Subcutaneous abdominal adipose tissue (tissue), 5 donors: ENCODE data around the gene LY6G5C.

Source experiments
- H3K27ac ChIP-seq: one replicate; pipeline ENCODE4 v1.7.0; 2013; ENCODE audit warnings: low read depth, mild to moderate bottlenecking, inconsistent platforms, low read length, moderate library complexity
- H3K27me3 ChIP-seq, 5 donors: one replicate each; pipeline ENCODE4 v1.7.0; 2013; ENCODE audit warnings: low read length in 5 of 5, inconsistent platforms in 1 of 5; ENCODE audit not compliant: control insufficient read depth in 5 of 5, insufficient read depth in 4 of 5
- H3K36me3 ChIP-seq, 5 donors: one replicate each; pipeline ENCODE4 v1.7.0; 2013; ENCODE audit warnings: low read length in 5 of 5; ENCODE audit not compliant: control insufficient read depth in 5 of 5, insufficient read depth in 5 of 5
- H3K4me1 ChIP-seq, 5 donors: one replicate each; pipeline ENCODE4 v1.7.0; 2013; ENCODE audit warnings: low read length in 5 of 5, mild to moderate bottlenecking in 3 of 5, moderate library complexity in 1 of 5; ENCODE audit not compliant: control insufficient read depth in 5 of 5, insufficient read depth in 5 of 5
- H3K4me3 ChIP-seq, 5 donors: one replicate each; pipeline ENCODE4 v1.7.0; 2013; ENCODE audit warnings: low read length in 5 of 5, low read depth in 1 of 5
- H3K9ac ChIP-seq, 5 donors: one replicate each; pipeline ENCODE4 v1.7.0; 2013; ENCODE audit warnings: low read length in 5 of 5, mild to moderate bottlenecking in 4 of 5, moderate library complexity in 3 of 5
- H3K9me3 ChIP-seq, 5 donors: one replicate each; pipeline ENCODE4 v1.7.0; 2013; ENCODE audit warnings: low read length in 5 of 5; ENCODE audit not compliant: control insufficient read depth in 5 of 5
- donor health status: healthy.
- donor health status: healthy.
- donor health status: healthy.
- donor health status: healthy.
- donor health status: healthy.

LY6G5C gene

DNA sequence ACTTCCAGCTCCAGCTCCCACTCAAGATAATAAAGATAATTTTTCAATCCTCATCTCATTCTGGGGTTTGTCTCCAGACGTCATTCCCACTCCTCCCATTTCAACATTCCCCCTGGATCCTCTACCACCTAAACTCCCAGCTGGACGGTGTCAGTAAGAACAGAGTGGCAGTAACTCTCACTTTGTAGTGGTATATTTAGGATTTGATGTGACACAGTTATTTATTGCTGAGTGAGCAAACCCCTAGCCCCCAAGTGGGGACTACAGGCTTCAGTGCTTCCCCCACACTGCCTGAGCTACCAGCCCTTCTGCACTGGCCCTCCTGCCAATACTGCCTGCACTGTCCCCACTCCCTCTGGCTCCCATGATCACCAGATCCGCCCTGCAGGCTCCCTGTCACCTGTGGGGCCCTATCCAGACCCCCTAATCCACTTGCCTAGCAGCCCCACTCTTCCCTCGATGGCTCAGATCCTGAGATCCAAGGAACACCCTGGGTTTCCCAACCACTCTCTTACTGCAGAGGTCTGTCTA lies 22.6 kb downstream of the LY6G5C start:
- Histone ChIP-seq H3K9me3 (no peaks in the 10 kb centered on the region), H3K9ac (peak overlapping the region in 4 of 5 donors; percentile 4 to 61 (median 42)), H3K27ac (no peak overlapping the region), H3K36me3 (peaks cover 0 to 46% (median 24%) of the 10 kb centered on the region in 5 donors), H3K4me1 (peaks cover 12 to 56% (median 49%) of the 10 kb centered on the region in 5 donors), H3K27me3 (no peaks in the 10 kb centered on the region), H3K4me3 (no peak overlapping the region)

DNA sequence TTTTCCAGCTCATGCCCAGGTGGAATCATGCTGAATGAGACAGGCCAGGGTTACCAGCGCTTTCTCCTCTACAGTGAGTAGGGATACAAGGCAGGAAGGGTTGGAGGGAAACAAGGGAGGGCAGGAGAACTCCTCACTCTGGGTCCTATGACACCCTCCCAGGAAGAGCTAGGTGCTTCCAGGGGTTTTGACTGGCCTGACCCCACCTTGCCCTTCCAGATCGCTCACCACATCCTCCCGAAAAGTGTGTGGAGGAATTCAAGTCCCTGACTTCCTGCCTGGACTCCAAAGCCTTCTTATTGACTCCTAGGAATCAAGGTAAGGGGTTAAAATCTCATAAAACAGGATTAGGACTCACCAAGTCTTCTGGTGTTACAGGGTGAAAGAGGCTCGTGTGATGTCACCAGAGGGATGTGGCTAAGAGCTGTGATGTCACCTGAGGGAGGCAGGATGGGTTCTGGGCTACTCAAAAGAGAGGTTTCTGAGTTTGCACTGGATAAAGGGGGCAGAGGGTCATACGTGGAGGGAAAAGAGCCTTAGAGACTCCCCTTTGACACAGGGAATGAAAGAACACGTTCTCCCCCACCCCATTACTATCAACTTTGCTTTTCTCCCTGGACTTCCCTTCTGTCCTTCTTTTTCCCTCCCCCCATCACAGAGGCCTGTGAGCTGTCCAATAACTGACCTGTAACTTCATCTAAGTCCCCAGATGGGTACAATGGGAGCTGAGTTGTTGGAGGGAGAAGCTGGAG lies 23.3 kb downstream of the LY6G5C start:
- Histone ChIP-seq H3K9ac (peak overlapping the region in 3 of 5 donors; percentile 4 to 44 (median 6)), H3K9me3 (no peaks in the 10 kb centered on the region), H3K27ac (no peak overlapping the region), H3K36me3 (peaks cover 0 to 45% (median 23%) of the 10 kb centered on the region in 5 donors), H3K4me1 (peaks cover 12 to 58% (median 44%) of the 10 kb centered on the region in 5 donors), H3K4me3 (no peak overlapping the region), H3K27me3 (no peaks in the 10 kb centered on the region)

DNA sequence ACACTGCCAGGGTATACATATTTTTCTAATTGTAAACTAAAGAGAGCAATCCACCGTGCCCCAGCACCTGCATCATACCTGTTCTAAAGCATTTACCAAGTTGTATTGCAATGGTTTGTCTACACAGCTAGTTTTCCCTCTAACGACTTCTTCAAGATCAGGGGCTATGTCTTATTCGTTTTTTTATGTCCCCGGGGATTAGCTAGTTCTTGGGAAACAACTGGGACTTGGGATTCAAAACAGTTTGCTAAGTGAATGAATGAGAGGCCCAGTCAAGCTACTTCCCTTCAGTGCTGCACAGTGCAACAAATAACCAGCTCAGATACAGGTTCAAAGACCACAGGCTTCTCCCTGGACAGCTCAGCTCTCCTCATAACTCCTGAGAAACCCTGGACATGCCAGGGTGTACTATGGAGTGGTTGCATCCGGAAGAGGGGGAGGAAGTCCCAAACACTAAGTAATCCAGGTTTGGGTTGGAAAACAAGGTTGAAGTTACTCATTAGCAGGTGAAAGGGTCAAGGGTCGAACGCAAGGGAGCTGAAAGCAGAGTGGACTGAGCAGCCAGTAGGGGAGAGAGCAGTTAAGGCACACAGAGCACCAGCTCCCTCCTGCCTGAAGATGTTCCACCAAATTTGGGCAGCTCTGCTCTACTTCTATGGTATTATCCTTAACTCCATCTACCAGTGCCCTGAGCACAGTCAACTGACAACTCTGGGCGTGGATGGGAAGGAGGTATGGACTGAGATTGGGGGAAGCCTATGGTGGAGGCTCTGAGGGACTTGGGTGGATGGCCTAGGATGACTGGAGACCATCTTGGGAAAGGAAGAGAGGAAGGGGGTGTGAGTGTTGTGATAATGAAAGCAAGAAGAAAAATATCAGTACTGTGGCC lies 25.3 kb downstream of the LY6G5C start, which contains the start of gene APOM:
APOM (plus strand) TSS at position 546 of the 889 bp plus-strand sequence; CDS start at position 619, 73 bp downstream.
- H3K9me3 ChIP-seq = no peaks in the 10 kb centered on the region
- no peaks in the 10 kb centered on the region for H3K27me3 ChIP-seq
- peaks cover 10 to 59% (median 49%) of the 10 kb centered on the region in 5 donors for H3K4me1 ChIP-seq
- no peak within 1 kb of the TSS for H3K9ac ChIP-seq
- H3K27ac ChIP-seq = no peak within 1 kb of the TSS
- peaks cover 0 to 39% (median 16%) of the 10 kb centered on the region in 5 donors for H3K36me3 ChIP-seq
- H3K4me3 ChIP-seq = no peak within 1 kb of the TSS

DNA sequence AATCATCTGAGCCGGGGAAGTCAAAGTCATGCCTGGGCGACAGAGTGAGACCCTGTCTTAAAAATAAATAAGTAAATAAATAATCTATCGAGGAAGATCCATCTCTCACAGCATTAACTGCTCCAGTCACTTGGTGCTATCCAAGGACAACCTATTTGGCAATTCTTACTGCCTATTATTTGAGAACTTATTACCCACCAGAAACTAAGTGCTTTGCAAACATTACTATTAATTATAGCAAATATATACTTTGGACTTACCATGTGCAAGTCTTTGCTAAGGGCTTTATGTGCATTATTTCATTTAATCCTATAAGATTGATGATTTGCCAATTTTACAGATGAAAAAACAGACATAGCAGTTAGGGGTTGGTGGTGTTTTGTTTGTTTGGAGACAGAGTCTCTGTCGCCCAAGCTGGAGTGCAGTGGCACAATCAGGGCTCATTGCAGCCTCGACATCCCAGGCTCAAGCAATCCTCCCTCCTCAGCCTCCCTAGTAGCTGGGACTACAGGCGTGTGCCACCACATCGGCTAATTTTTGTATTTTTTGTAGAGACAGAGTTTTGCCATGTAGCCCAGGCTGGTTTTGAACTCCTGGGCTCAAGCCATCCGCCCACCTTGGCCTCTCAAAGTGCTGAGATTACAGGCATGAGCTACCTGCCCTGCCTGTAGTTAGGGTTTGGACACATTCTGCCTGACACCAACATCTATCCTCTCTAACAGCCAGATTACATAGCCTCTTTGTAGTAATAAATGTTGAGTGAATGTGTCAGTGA lies 26.1 kb downstream of the LY6G5C start:
- no peak overlapping the region for H3K27ac ChIP-seq
- no peak overlapping the region for H3K4me3 ChIP-seq
- H3K4me1 ChIP-seq = peaks cover 7 to 52% (median 43%) of the 10 kb centered on the region in 5 donors

DNA sequence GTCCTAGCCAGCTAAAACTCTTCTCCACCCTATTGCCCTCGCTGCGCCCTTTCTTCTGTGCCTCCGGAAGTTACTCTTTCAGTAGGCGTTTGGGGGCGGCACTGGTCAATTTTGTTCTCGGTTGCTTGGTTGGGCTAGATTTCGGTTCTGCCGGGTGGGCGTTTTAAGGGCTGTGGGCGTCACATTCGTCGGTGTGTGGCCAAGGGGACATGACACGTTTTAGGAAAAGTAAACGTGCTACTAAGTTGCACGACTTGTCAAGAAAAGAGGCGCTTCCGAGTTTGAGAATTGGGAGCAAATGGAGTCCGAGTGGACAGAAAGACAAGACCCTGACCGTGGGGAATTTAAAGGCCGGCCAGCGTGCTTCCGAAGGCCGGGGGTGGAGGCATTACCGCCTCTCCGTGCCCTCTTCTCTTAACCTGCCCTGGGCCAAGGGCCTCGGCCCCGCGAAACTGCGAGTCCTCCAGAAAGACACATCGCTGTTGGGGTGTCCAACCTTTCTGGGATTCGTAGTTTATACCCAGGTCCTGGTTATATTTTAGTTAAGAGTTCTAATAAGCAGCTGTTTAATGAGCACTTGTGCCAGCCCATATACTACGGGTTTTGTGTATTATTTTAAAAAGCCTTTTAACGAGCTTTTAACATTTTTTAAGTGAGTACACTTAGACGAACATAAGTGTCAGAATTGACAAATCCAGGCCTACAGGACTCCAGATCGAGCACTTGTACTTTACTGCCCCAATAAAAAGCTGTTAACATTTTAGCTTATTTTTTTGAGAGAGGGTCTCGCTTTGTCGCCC lies 27.7 kb downstream of the LY6G5C start:
- Histone ChIP-seq H3K9me3 (no peaks in the 10 kb centered on the region), H3K27me3 (no peaks in the 10 kb centered on the region), H3K27ac (peak overlapping the region; percentile 98), H3K4me3 (peak overlapping the region; percentile 85 to 92 (median 89)), H3K4me1 (peaks cover 0 to 35% (median 27%) of the 10 kb centered on the region in 5 donors), H3K9ac (peak overlapping the region; percentile 12 to 96 (median 93)), H3K36me3 (peaks cover 0 to 51% (median 30%) of the 10 kb centered on the region in 5 donors)

More for the DNA sequence above, 26.1 kb downstream of the LY6G5C start:
- no peaks in the 10 kb centered on the region for H3K9me3 ChIP-seq
- H3K9ac ChIP-seq = no peak overlapping the region
- H3K27me3 ChIP-seq = no peaks in the 10 kb centered on the region
- H3K36me3 ChIP-seq = peaks cover 0 to 39% (median 16%) of the 10 kb centered on the region in 5 donors

DNA sequence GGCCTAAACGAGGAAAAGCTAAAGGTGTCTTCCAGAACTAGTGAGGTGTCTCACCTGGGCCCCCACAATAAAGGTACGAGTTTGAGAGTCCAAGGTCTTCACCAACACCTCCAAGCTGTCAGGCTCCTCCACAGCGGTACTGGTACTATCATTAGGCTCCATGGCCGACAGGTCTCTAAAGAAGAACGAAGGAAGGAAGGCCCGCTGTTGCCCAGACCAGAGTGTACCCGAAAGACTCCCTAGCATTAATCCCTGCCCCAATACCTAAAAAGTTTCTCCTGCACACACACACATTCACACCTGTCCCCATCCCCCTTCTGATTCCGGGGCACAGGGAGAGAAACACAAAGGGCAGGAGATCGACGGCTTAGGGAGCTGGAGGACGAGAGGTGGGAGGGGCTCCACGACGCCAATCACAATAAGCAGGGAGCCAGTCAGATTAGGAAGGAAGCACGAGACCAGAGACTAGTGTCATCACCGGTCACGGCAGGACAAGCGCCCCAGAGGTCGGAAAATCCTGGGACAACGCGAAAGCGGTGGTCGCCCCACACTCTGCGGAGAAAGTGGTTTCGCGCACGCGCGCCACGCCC lies 29.2 kb downstream of the LY6G5C start:
- H3K4me3 ChIP-seq = peak overlapping the region; percentile 85 to 94 (median 91)
- H3K27me3 ChIP-seq = no peaks in the 10 kb centered on the region
- peak overlapping the region; percentile 12 to 96 (median 93) for H3K9ac ChIP-seq
- H3K27ac ChIP-seq = peak overlapping the region; percentile 98
- no peaks in the 10 kb centered on the region for H3K9me3 ChIP-seq
- H3K36me3 ChIP-seq = peaks cover 0 to 53% (median 35%) of the 10 kb centered on the region in 5 donors
- peaks cover 0 to 30% (median 20%) of the 10 kb centered on the region in 5 donors for H3K4me1 ChIP-seq

DNA sequence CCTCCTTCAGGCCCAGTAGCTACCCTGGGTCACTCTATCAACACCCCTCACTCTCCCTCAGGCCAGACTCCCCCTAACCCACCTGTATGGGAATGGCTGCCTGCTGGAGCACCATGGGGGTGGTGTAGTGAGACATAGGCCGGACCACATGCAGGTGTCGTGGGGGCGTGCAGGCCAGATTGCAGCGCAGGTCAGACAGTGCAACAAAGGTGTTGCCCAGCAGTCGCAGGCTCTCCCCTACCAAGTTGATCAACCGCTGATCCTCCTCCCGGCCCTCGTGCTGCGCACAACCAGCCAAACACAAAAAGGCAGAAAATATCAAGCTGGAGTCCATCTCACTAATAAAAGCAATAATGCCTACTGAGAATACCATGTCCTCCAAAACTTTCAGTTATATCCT lies 35.5 kb downstream of the LY6G5C start:
- Histone ChIP-seq H3K36me3 (peaks cover 6 to 91% (median 87%) of the 10 kb centered on the region in 5 donors), H3K9me3 (no peaks in the 10 kb centered on the region), H3K27ac (no peak overlapping the region)

DNA sequence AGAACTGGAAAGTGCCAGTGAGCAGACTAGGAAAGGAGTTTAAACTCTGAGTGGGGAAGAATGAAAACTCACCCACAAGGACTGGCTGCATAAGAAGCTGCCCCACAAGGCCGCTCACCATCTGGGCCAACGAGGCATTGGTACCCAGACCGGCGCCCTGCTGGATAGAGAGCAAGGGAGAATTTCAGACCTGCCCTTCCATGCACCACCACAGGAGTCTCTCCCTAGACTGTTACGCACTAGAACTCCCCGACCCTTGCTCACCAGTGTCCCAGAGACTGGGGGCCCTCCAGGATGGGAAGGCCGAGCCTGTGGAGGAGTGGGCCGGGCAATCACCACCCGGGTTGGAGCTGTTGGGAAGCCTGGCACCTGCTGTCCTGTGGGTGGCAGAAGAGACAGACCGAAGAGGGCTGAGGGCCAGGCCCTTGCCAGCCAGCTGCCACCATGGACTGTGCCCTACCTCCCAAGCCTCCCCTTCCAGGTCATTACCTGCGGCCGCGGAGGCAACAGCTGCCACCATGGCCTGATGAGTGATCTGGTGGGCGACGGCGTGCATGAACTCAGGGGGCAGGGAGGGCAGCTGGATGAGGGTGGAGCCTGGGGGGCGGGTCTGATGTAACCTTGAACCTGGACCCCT lies 36.9 kb downstream of the LY6G5C start:
- Histone ChIP-seq H3K36me3 (peaks cover 11 to 97% (median 93%) of the 10 kb centered on the region in 5 donors), H3K9ac (no peak overlapping the region)

More for the DNA sequence above, 35.5 kb downstream of the LY6G5C start:
- Histone ChIP-seq H3K27me3 (no peaks in the 10 kb centered on the region), H3K9ac (no peak overlapping the region), H3K4me1 (no peaks in the 10 kb centered on the region), H3K4me3 (no peak overlapping the region)

More for the DNA sequence above, 36.9 kb downstream of the LY6G5C start:
- Histone ChIP-seq H3K27ac (no peak overlapping the region), H3K4me1 (no peaks in the 10 kb centered on the region), H3K27me3 (no peaks in the 10 kb centered on the region), H3K4me3 (no peak overlapping the region), H3K9me3 (no peaks in the 10 kb centered on the region)
